ENCODE measurements around the gene ANTXR1.
A peak's percentile ranks its signal among the peaks of the same experiment; 100 is the strongest.

The ANTXR1 gene

DNA sequence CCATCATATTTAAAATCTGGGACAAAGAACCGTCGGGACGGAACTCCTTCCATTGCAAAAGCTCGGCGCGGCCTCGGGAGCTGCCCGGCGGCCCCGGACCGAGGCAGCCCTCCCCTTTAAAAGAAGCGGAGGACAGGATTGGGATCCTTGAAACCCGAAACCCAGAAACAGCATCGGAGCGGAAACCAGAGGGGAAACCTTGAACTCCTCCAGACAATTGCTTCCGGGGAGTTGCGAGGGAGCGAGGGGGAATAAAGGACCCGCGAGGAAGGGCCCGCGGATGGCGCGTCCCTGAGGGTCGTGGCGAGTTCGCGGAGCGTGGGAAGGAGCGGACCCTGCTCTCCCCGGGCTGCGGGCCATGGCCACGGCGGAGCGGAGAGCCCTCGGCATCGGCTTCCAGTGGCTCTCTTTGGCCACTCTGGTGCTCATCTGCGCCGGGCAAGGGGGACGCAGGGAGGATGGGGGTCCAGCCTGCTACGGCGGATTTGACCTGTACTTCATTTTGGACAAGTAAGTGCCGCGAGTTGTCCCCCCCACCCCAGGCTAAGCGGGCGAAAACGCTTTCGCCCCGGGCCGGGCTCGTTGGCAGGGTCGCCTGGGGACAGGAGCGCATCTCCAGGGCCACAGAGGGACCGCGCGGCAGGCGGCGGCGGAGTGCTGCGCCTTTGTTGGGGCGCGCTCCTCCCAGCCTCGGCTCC, at the start of gene ANTXR1:
TSS of gene ANTXR1 (plus strand) at position 38 of the 698 bp plus-strand sequence. CDS start at position 359, 321 bp downstream.
- H3K4me1 Mint-ChIP-seq, result peaks cover 17% of the 10 kb centered on the region
- no peaks in the 10 kb centered on the region for H3K9me3 Mint-ChIP-seq
- peaks cover 41% of the 10 kb centered on the region for H3K27me3 Mint-ChIP-seq
- H3K27ac Mint-ChIP-seq, result peak within 1 kb of the TSS; percentile 18
- no peaks in the 10 kb centered on the region for H3K36me3 Mint-ChIP-seq
- H3K4me3 Mint-ChIP-seq, result peak within 1 kb of the TSS; percentile 96

DNA sequence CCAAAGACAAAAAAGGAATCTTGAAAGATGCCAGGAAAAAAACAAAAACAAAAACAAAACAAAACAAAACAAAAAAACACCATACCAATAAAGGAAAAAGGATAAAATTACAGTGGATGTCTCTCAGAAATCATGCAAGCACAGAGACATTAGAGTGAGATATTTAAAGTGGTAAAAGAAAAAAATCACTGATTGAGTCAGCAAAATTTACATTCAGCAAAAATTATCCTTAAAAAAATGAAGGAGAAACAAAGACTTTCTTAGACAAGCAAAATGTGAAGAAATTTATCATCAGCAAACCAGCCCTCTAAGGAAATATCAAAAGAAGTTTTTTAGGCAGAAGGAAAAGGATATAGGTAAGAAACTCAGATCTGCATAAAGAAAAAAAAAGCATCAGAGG, 48.7 kb upstream of the ANTXR1 start:
- no peaks in the 10 kb centered on the region for H3K9me3 Mint-ChIP-seq

DNA sequence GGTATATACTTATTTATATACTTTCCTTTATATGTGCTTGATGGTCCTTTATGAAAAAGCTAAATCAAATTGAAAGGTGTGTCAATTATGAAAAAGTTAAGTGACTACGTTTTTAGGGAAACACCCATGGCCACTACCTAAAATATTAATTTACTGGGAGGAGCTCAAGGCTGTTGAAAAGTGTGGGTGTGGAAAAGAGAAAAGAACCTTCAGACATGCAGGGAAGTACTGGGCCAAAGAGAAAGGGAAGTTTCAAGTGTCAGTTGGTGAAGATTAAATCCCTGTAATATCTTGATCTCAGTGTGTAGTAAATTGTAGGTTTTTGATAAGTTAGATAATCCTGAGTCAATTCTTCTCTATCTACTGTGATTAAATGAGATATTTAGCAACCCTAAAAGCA, 44.8 kb upstream of the ANTXR1 start:
- Mint-ChIP-seq H3K36me3 (no peaks in the 10 kb centered on the region), H3K27me3 (peaks cover 4% of the 10 kb centered on the region), H3K4me1 (no peaks in the 10 kb centered on the region), H3K27ac (no peak overlapping the region), H3K9me3 (no peaks in the 10 kb centered on the region), H3K4me3 (no peak overlapping the region)

More for the DNA sequence above, 48.7 kb upstream of the ANTXR1 start:
- Mint-ChIP-seq H3K36me3 (no peaks in the 10 kb centered on the region), H3K27me3 (peaks cover 7% of the 10 kb centered on the region), H3K4me1 (no peaks in the 10 kb centered on the region), H3K4me3 (no peak overlapping the region), H3K27ac (no peak overlapping the region)

DNA sequence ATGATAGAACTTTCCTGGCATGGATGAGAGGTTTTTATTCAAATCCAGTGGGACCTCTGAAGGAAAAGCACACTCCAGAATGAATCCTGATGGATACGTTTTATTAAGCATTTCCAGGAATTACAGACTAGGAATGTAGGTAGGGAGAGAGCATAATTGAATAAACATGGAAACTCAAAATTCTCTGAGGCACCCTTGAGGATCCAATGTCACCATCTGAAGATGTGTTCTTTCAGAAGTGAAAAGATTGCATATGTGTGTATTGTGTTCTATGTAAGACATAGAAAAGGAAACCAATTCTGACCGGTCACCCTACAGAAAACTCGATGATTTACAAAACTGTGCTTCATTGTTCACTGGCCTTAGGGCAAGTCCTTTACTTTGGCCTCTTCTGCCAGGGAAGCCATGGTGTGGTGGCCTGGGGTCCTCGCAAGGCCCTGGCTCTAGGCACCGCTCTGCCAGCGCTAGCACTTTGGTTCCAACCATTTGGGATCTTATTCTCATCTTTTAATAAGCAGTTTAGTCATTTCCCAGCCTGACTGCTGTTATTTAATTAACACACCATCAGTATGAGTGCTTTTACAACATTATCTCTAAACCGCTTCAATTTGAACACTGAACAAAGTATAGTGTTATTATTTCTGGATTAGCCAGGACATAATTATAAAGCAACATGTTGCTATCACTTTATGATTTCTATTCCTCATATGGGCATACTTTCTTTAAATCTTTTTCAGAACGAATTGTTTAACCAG, 43.1 kb upstream of the ANTXR1 start:
- Mint-ChIP-seq H3K27me3 (peaks cover 4% of the 10 kb centered on the region), H3K36me3 (no peaks in the 10 kb centered on the region), H3K4me1 (no peaks in the 10 kb centered on the region), H3K9me3 (no peaks in the 10 kb centered on the region), H3K27ac (no peak overlapping the region), H3K4me3 (no peak overlapping the region)

DNA sequence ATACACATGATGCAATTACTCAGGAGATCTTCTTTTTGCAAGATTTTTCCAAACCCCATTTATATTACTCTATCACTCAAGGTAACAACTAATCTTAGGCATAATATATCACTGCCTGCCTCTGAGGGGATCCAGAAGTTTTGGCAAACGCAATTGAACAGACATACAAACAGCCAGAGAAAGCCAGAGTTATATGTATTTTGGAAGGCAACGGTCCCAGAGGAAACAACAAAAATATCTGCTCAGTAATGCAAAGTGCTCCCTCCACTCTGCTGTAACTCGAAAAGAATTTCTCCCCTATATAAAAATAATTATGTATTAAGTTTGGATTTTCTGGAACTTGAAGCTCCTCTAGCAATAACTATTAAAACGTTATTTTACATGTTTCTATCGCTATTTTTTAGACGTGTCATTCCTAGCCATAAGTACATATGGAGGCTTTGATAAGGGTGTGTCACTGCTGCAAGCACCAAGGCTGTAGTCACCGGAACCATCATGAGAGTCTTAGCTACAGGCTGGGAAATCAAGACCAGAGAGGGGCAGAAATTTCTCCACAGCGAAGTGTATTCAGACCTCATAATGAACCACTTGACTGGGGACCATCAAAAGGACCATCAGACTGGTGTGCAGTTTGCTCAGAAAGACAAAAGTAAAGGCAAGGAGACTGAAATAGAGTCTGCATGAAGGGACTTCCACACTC, 42.3 kb upstream of the ANTXR1 start:
- Mint-ChIP-seq H3K4me3 (no peak overlapping the region), H3K27ac (no peak overlapping the region), H3K9me3 (no peaks in the 10 kb centered on the region), H3K4me1 (no peaks in the 10 kb centered on the region), H3K27me3 (peaks cover 4% of the 10 kb centered on the region), H3K36me3 (no peaks in the 10 kb centered on the region)

DNA sequence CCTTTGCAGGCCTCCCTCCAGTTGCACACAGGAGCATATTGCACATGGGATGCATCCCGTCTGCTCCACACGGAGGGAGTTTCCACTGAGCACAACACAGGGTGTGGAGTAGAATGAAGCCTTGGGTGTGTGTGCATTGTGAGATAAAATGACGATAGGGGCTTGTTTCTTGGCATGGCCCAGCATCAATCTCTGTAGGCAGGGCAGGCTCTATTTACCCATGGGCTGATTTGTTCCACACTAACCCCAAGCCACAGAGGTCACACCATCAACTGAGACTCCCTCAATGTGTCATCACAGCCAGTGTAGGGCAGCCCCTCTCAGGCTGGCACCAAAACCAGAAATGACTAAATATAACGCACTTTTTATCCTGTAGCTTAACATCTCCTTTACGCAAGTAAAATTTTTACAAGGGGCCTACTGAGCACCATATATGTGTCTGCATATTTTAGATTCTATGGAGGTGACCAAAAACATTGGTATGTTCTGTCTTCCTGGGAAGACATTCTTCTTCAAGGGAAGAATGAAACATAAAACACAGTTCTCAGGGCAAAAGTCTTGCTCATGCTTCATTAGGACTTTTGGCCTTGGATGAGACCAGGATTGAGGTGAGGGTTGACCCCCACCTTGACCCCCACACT, 41.3 kb upstream of the ANTXR1 start:
- Mint-ChIP-seq H3K27ac (no peak overlapping the region), H3K4me1 (no peaks in the 10 kb centered on the region), H3K36me3 (no peaks in the 10 kb centered on the region), H3K27me3 (peaks cover 6% of the 10 kb centered on the region), H3K4me3 (no peak overlapping the region), H3K9me3 (no peaks in the 10 kb centered on the region)

DNA sequence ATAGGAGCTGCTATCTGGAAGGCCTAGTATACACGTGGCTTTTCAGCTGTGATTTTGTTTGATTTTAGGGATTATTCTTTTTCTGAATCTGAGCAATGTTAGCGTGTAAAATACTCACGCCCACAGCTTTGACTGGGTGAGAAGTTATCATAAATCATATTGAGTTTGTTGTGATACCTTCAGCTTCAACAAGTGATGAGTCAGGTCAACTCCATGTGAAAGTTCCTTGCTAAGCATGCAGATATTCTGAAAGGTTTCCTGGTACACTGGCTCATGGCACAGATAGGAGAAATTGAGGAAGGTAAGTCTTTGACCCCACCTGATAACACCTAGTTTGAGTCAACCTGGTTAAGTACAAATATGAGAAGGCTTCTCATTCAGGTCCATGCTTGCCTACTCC, 38.7 kb upstream of the ANTXR1 start, which contains the start of gene GKN1:
TSS of gene GKN1 (plus strand) at position 386 of the 400 bp plus-strand sequence. CDS start 42 bp downstream, outside the sequence.
- no peak within 1 kb of the TSS for H3K27ac Mint-ChIP-seq
- H3K9me3 Mint-ChIP-seq, result no peaks in the 10 kb centered on the region
- H3K4me3 Mint-ChIP-seq, result no peak within 1 kb of the TSS
- H3K27me3 Mint-ChIP-seq, result peaks cover 19% of the 10 kb centered on the region
- no peaks in the 10 kb centered on the region for H3K4me1 Mint-ChIP-seq
- H3K36me3 Mint-ChIP-seq, result peaks cover under 1% of the 10 kb centered on the region

DNA sequence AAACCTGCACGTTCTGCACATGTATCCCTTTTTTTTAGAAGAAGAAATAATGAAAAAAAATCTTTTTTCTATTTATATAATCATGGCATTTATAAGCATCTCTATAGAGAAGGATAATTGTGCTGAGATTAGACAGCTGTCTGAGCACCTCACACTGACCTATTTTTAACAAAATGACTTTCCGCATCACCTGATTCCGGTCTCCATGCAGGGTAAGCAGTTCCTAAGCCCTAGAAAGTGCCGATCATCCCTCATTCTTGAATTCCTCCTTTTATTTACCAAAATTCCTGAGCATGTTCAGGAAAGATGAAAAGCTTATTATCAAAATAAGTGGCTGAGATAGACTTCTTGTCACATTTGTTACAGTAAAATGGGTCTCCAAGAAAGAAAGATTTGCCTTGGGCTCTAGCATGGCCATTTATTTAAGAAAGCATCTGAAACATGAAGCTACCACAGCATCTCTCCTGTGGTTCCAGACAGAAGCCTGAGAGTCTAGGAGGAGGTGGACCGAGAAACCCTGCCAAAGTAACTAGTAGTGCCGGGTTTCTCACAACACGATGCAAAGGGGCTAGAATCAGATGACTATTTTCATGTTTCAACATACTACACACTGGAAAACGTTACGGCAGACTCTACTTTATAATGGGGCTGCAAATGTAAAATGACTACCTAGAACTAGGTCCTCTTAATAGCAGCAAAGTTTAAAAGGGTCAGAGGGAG, 37.9 kb upstream of the ANTXR1 start:
- no peaks in the 10 kb centered on the region for H3K9me3 Mint-ChIP-seq
- H3K4me1 Mint-ChIP-seq, result no peaks in the 10 kb centered on the region
- peaks cover 21% of the 10 kb centered on the region for H3K27me3 Mint-ChIP-seq
- no peak overlapping the region for H3K27ac Mint-ChIP-seq
- H3K36me3 Mint-ChIP-seq, result peaks cover 1% of the 10 kb centered on the region
- H3K4me3 Mint-ChIP-seq, result no peak overlapping the region

DNA sequence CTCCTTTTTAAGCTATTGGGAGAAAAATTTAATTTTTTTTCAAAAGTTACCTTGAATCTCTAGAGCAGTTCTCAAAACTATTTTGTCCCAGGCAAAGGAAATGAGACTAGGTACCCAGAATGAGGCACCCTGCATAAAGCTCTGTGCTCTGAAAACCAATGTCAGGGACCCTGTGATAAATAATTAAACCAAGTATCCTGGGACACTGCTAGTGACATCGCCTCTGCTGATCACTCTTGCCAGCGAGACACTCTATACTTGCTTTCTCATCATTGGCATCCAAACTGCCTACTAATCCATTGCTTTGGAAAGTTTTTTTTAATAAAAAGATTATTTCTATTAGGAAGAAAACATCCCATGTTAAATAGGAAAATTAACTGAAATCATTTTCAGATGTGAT, 37.1 kb upstream of the ANTXR1 start:
- Mint-ChIP-seq H3K4me3 (no peak overlapping the region), H3K36me3 (peaks cover 1% of the 10 kb centered on the region), H3K27me3 (peaks cover 23% of the 10 kb centered on the region), H3K27ac (no peak overlapping the region), H3K4me1 (no peaks in the 10 kb centered on the region), H3K9me3 (no peaks in the 10 kb centered on the region)

DNA sequence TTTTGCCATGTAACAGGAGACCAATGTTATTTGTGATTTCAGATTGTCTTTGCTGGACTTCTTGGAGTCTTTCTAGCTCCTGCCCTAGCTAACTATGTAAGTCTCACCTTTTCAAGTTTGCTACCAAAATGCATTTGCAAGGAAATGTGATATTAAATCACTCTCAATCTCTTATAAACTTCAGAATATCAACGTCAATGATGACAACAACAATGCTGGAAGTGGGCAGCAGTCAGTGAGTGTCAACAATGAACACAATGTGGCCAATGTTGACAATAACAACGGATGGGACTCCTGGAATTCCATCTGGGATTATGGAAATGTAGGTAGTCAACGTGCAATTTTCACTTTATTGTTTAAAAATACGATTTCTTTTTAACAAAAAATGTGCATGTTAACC, 35.5 kb upstream of the ANTXR1 start:
- Mint-ChIP-seq H3K27me3 (peaks cover 31% of the 10 kb centered on the region), H3K9me3 (no peaks in the 10 kb centered on the region), H3K4me3 (no peak overlapping the region), H3K27ac (no peak overlapping the region), H3K36me3 (peaks cover 1% of the 10 kb centered on the region), H3K4me1 (no peaks in the 10 kb centered on the region)

DNA sequence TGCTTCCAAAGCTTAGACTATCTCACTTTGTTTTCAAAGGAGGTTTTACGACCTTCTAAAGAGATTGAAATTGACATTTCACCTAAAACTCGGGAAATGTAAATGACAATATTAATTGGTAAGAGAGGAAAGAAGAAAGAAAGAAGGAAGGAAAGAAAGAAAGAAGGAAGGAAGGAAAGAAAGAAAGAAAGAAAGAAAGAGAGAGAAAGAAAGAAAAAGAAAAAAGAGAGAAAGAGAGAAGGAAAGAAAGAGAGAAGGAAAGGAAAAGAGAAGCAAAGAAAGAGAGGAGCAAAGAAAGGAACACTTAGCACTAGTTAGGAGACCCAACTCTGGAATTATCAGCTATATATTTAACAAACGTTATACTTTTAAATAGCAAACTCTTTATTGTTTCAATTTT, 34.9 kb upstream of the ANTXR1 start:
- no peaks in the 10 kb centered on the region for H3K4me1 Mint-ChIP-seq
- H3K27me3 Mint-ChIP-seq, result peaks cover 31% of the 10 kb centered on the region
- H3K27ac Mint-ChIP-seq, result no peak overlapping the region
- H3K9me3 Mint-ChIP-seq, result no peaks in the 10 kb centered on the region
- no peak overlapping the region for H3K4me3 Mint-ChIP-seq
- peaks cover 1% of the 10 kb centered on the region for H3K36me3 Mint-ChIP-seq

DNA sequence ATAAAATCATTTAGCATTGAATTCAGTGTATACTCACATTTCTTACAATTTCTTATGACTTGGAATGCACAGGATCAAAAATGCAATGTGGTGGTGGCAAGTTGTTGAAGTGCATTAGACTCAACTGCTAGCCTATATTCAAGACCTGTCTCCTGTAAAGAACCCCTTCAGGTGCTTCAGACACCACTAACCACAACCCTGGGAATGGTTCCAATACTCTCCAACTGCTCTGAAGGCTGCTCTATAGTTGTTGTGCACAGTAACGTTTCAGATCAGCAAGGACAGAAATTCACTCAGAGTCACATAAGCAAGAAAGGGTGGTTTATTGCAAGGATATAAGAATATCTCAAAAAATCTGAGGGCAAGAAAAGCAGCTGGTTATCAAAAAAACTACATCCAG, 32.0 kb upstream of the ANTXR1 start:
- no peaks in the 10 kb centered on the region for H3K9me3 Mint-ChIP-seq
- H3K36me3 Mint-ChIP-seq, result peaks cover 1% of the 10 kb centered on the region
- H3K27me3 Mint-ChIP-seq, result peaks cover 27% of the 10 kb centered on the region
- no peak overlapping the region for H3K27ac Mint-ChIP-seq
- H3K4me3 Mint-ChIP-seq, result no peak overlapping the region
- H3K4me1 Mint-ChIP-seq, result no peaks in the 10 kb centered on the region

DNA sequence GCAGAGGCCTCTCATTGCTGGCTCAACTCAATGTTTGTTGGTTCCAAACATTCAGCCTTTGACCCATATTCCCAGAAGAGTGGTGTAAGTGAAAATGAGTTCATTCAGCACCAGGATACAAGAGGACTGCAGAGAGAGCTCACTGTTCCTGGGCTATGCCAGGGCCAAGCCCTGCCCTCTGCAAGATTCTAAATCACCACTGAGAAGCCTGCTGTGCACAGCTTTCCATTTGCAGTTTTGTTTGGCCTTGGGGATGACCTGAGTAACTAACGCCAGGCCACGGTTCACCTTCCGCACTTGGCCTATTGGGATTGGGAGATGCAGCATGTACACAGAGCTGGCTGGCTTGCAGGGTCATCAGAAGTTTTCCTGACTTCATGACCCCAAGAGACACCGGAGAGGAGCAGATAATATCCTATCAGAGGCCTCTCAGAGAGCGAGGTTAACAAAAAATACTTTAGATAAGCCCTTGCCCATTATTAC, 25.9 kb upstream of the ANTXR1 start:
- Mint-ChIP-seq H3K4me1 (no peaks in the 10 kb centered on the region), H3K27me3 (peaks cover 7% of the 10 kb centered on the region), H3K4me3 (no peak overlapping the region), H3K27ac (no peak overlapping the region), H3K9me3 (no peaks in the 10 kb centered on the region), H3K36me3 (no peaks in the 10 kb centered on the region)

DNA sequence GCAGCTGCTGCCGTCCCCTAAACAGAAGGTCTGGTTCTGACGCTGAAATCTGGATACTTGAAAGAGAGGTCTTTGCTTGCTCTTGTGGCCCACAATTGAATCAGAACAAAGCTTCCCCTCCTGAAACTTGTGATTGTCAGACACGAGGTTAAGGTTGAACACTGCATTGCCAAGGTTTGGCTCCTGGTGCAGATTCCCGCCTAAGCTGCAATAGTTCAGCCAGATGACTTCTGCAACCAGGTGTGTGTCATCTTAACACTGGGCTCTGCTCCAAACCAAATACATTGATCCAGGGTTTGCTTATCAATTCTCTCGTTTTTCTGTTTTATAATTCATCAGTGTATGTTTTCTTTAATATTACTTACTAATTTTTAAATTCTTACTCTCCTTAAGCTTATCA, 23.9 kb upstream of the ANTXR1 start:
- H3K27me3 Mint-ChIP-seq, result peaks cover 7% of the 10 kb centered on the region
- H3K9me3 Mint-ChIP-seq, result no peaks in the 10 kb centered on the region

DNA sequence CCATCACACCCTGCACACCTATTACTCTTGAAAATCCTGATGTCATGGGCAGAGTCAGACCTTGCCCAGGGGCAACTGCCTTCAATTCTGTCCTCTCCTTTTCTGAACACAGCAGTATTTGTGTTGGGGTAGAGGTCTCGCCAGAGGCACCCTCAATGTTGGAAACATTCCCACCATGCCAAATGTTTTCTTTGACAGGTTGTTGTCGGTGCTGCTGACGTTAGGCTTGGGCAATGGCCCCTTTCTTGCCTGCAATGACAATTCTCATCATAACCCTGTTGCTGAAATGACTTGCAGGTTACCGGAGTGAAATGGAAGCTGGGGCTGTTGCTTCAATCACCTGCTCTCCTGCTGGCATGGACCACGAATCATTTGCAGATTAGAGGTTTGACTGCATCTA, 20.6 kb upstream of the ANTXR1 start:
- Mint-ChIP-seq H3K4me3 (no peak overlapping the region), H3K4me1 (no peaks in the 10 kb centered on the region), H3K9me3 (no peaks in the 10 kb centered on the region), H3K36me3 (no peaks in the 10 kb centered on the region), H3K27me3 (peaks cover 11% of the 10 kb centered on the region), H3K27ac (no peak overlapping the region)

More for the DNA sequence above, 23.9 kb upstream of the ANTXR1 start:
- Mint-ChIP-seq H3K27ac (no peak overlapping the region), H3K4me1 (no peaks in the 10 kb centered on the region), H3K4me3 (no peak overlapping the region), H3K36me3 (no peaks in the 10 kb centered on the region)

All from activated naive CD4-positive, alpha-beta T cell treated with anti-CD3 and anti-CD28 coated beads, Interleukin-2, amount 50 U/mL, for 24 hours (primary cell).